DND-41 (cell line): ENCODE measurements around the gene CCBE1.
"Not testable (repeated sequence)": the region's sequence is repeated elsewhere in the genome, so short reads cannot be mapped to it uniquely, and the experiment has no call there.

Experiments
- ATAC-seq: fragments of 200-7000 bp; cut with Tn5 transposase; 3 replicates; pipeline ENCODE4 v1.9.1; 2021; ENCODE audit warnings: low read depth; ENCODE audit not compliant: insufficient read depth
- DNase-seq: peaks from one replicate; pipeline ENCODE4 v3.0.0-alpha.2; 2020
- H2AFZ ChIP-seq: 2 replicates; pipeline ENCODE4 v1.6.0; 2012; ENCODE audit warnings: low read depth, low read length
- H3K27ac ChIP-seq: 2 replicates; pipeline ENCODE4 v1.5.1; 2012; ENCODE audit warnings: low read length, inconsistent platforms
- H3K27me3 ChIP-seq: fragments of 200-600 bp; sonication (generic); 2 replicates; pipeline ENCODE4 v1.6.0; 2012; ENCODE audit warnings: low read length, mild to moderate bottlenecking, inconsistent platforms; ENCODE audit not compliant: insufficient read depth, poor library complexity
- H3K36me3 ChIP-seq: 2 replicates; pipeline ENCODE4 v1.5.1; 2012; ENCODE audit warnings: low read length, inconsistent platforms; ENCODE audit not compliant: insufficient read depth
- H3K4me1 ChIP-seq: 2 replicates; pipeline ENCODE4 v1.5.1; 2012; ENCODE audit warnings: mild to moderate bottlenecking, low read length; ENCODE audit not compliant: insufficient read depth
- H3K4me2 ChIP-seq: 2 replicates; pipeline ENCODE4 v1.6.0; 2012; ENCODE audit warnings: mild to moderate bottlenecking, moderate library complexity, low read length, inconsistent platforms; ENCODE audit not compliant: insufficient read depth
- H3K4me3 ChIP-seq, 2 experiments: fragments of 200-600 bp in 1 of 2; shearing (Covaris generic) in 1 of 2; 2 replicates each; pipeline ENCODE4 v1.5.1; 2012 to 2016; ENCODE audit warnings: inconsistent platforms in 2 of 2, low read length in 2 of 2, mild to moderate bottlenecking in 2 of 2, low read depth in 1 of 2, moderate library complexity in 1 of 2
- H3K79me2 ChIP-seq: 2 replicates; pipeline ENCODE4 v1.6.0; 2012; ENCODE audit warnings: low read length, inconsistent platforms; ENCODE audit not compliant: insufficient read depth
- H3K9ac ChIP-seq: 2 replicates; pipeline ENCODE4 v1.6.0; 2012; ENCODE audit warnings: low read depth, mild to moderate bottlenecking, inconsistent platforms, low read length, moderate library complexity
- H3K9me3 ChIP-seq: 2 replicates; pipeline ENCODE4 v1.5.1; 2012; ENCODE audit warnings: low read length, moderate library complexity, mild to moderate bottlenecking, inconsistent platforms; ENCODE audit not compliant: insufficient read depth, severe bottlenecking
- H4K20me1 ChIP-seq: 2 replicates; pipeline ENCODE4 v1.6.0; 2012; ENCODE audit warnings: low read length; ENCODE audit not compliant: insufficient read depth
- CTCF ChIP-seq: IDR thresholded peaks from 2 replicates; pipeline ENCODE4 v1.5.1; 2012; ENCODE audit warnings: borderline replicate concordance, low read length, moderate library complexity, mild to moderate bottlenecking; ENCODE audit not compliant: poor library complexity, severe bottlenecking; ENCODE audit errors: extremely low read depth
- EZH2 ChIP-seq: IDR thresholded peaks from 3 replicates; pipeline ENCODE4 v1.6.1; 2012; ENCODE audit warnings: borderline replicate concordance, low read depth, mild to moderate bottlenecking, moderate library complexity, low read length, inconsistent platforms; ENCODE audit not compliant: severe bottlenecking

Gene CCBE1

GRCh38 chr18:59669872-59670657, 27.2 kb downstream of the CCBE1 start:
- ATAC-seq (no peak), DNase-seq (no peak)
- Histone ChIP-seq H3K79me2 (no peaks in the 10 kb centered on the region), H3K4me3 (no peak overlapping the region), H2AFZ (no peak overlapping the region), H3K4me2 (no peak overlapping the region), H3K4me1 (no peaks in the 10 kb centered on the region), H4K20me1 (no peaks in the 10 kb centered on the region), H3K9me3 (no peaks in the 10 kb centered on the region), H3K27me3 (no peaks in the 10 kb centered on the region), H3K27ac (no peak overlapping the region), H3K9ac (no peak overlapping the region), H3K36me3 (no peaks in the 10 kb centered on the region)
- TF ChIP-seq CTCF (no peak), EZH2 (no peak)

GRCh38 chr18:59667488-59667887, 29.7 kb downstream of the CCBE1 start:
- H3K4me1 ChIP-seq, result no peaks in the 10 kb centered on the region
- no peaks in the 10 kb centered on the region for H3K27me3 ChIP-seq
- H3K4me2 ChIP-seq, result no peak overlapping the region
- H3K79me2 ChIP-seq, result no peaks in the 10 kb centered on the region
- H4K20me1 ChIP-seq, result no peaks in the 10 kb centered on the region
- H3K4me3 ChIP-seq, result no peak overlapping the region
- H3K36me3 ChIP-seq, result no peaks in the 10 kb centered on the region
- DNase-seq (no peak), ATAC-seq (no peak)
- H3K9me3 ChIP-seq, result no peaks in the 10 kb centered on the region
- H3K27ac ChIP-seq, result no peak overlapping the region
- TF ChIP-seq EZH2 (no peak), CTCF (no peak)
- H2AFZ ChIP-seq, result no peak overlapping the region
- no peak overlapping the region for H3K9ac ChIP-seq

GRCh38 chr18:59666007-59666402, 31.2 kb downstream of the CCBE1 start:
- H3K4me3 ChIP-seq, H3K36me3 ChIP-seq, H3K27me3 ChIP-seq, DNase-seq, H3K9me3 ChIP-seq, H3K79me2 ChIP-seq, H2AFZ ChIP-seq, H3K4me2 ChIP-seq, H4K20me1 ChIP-seq, ATAC-seq, H3K9ac ChIP-seq, H3K4me1 ChIP-seq, H3K27ac ChIP-seq: not testable (repeated sequence)

- no peaks in the 10 kb centered on the region for H3K79me2 ChIP-seq
- H3K4me2 ChIP-seq, result no peak overlapping the region
- no peaks in the 10 kb centered on the region for H3K4me1 ChIP-seq
- no peak overlapping the region for H3K9ac ChIP-seq
- H3K27me3 ChIP-seq, result no peaks in the 10 kb centered on the region
- H3K9me3 ChIP-seq, result no peaks in the 10 kb centered on the region
- H2AFZ ChIP-seq, result no peak overlapping the region
- no peak overlapping the region for H3K4me3 ChIP-seq
- no peaks in the 10 kb centered on the region for H4K20me1 ChIP-seq
- no peak for ATAC-seq
- TF ChIP-seq CTCF (no peak), EZH2 (no peak)
- DNase-seq, result no peak
- no peak overlapping the region for H3K27ac ChIP-seq
- no peaks in the 10 kb centered on the region for H3K36me3 ChIP-seq
Measured at GRCh38 chr18:59665057-59666006, 31.9 kb downstream of the CCBE1 start.
